ENCODE results near the gene KDM4C. TPM values are rescaled to one million over a fixed set of nuclear protein-coding genes. Genes with fewer than 3 reads are reported as not detected.

KDM4C gene
- total RNA-seq, 2 experiments from 2014 or later = 60.1 to 61.3 TPM

DNA sequence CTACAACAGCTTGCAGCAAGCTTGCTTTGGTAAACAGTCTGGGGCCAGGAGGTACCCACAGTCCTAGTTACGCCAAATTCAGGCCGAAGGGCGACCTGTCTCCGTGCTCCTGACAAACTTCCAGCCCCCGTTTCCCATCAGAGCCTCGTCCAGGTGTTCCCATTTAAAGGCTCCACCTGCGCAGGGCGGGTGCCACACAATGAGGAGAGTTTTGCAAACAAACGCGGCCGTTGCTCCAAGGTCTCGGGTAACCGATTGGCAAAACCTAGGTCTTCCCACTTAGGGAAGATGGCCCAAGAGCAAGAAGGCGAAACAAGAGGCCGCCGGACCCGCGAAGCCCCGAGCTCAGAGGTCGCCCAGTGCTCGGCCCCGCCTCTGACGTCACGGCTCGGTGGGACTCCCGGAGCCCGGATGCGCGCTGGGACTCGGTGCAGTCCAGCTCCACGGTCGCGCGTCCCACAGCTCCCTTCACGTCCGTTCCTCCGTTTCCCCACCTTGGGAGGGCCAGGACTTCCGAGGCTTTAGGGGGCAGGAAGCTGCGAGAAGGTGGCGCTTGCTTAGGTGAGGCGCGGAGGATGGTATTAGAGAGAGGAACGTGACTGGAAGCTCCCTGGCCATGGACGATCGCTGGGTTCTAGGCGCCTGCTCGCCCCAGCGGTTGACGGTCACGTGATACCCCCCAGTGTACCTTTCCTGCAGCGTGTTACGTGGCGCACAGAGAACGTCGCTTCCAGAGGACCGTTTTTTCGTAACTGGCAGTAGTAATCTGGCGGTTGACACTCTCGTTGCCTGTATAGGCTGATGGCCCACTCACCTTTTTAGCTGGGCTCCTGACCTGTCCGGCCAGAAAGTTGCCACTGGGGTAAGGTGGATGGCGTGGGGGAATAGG lies 41.8 kb upstream of the KDM4C start:
- peak overlapping the region; percentile 72 for H3K4me3 ChIP-seq (ENCODE audit: low read length)
- peaks cover 17% of the 10 kb centered on the region for H3K4me1 ChIP-seq (ENCODE audit: insufficient read depth, low read length)
- Mint-ChIP-seq H3K36me3 (ENCODE audit: low read depth) (no peaks in the 10 kb centered on the region), H3K9me3 (no peaks in the 10 kb centered on the region), H3K4me1 (ENCODE audit: low read depth) (peaks cover 6% of the 10 kb centered on the region), H3K4me3 (peak overlapping the region; percentile 92), H3K27me3 (no peaks in the 10 kb centered on the region), H3K27ac (peak overlapping the region; percentile 87)
- DNase-seq = peak; percentile 40 to 83 (median 56)
- no peaks in the 10 kb centered on the region for H3K27me3 ChIP-seq (ENCODE audit: control insufficient read depth in 1 of 2, insufficient read depth in 2 of 2, low read length in 2 of 2)
- POLR2A ChIA-PET = interaction anchor here (0.9 to 3.7 kb wide), 7 partner anchors 10 to 708 kb away, joined by 4 to 108 read pairs (median 12); partner anchors contain the start of genes KDM4C and UHRF2
- H3K9me3 ChIP-seq (ENCODE audit: control insufficient read depth in 1 of 2, insufficient read depth in 1 of 2, low read length in 2 of 2) = peaks cover 0 to 7% of the 10 kb centered on the region in 2 experiments
- TF ChIP-seq, protein P1, sequence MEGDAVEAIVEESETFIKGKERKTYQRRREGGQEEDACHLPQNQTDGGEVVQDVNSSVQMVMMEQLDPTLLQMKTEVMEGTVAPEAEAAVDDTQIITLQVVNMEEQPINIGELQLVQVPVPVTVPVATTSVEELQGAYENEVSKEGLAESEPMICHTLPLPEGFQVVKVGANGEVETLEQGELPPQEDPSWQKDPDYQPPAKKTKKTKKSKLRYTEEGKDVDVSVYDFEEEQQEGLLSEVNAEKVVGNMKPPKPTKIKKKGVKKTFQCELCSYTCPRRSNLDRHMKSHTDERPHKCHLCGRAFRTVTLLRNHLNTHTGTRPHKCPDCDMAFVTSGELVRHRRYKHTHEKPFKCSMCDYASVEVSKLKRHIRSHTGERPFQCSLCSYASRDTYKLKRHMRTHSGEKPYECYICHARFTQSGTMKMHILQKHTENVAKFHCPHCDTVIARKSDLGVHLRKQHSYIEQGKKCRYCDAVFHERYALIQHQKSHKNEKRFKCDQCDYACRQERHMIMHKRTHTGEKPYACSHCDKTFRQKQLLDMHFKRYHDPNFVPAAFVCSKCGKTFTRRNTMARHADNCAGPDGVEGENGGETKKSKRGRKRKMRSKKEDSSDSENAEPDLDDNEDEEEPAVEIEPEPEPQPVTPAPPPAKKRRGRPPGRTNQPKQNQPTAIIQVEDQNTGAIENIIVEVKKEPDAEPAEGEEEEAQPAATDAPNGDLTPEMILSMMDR (IDR thresholded peaks at IDR 0.05) = no peak
- CTCF ChIA-PET = no interaction called here
- intact Hi-C loops (cut with DNase I, micrococcal nuclease) = loop anchor here (2.0 to 5.0 kb wide), 2 partner anchors 41 kb away; partner anchors contain the start of gene KDM4C (in 2 of the 2)
- peak overlapping the region in 1 of 2 donors; percentile 50 for H3K27ac ChIP-seq (ENCODE audit: low read depth in 1 of 2, low read length in 2 of 2)
- H3K36me3 ChIP-seq (ENCODE audit: insufficient read depth, low read length) = no peaks in the 10 kb centered on the region
- peak; percentile 88 for ATAC-seq (ENCODE audit: poor library complexity)

DNA sequence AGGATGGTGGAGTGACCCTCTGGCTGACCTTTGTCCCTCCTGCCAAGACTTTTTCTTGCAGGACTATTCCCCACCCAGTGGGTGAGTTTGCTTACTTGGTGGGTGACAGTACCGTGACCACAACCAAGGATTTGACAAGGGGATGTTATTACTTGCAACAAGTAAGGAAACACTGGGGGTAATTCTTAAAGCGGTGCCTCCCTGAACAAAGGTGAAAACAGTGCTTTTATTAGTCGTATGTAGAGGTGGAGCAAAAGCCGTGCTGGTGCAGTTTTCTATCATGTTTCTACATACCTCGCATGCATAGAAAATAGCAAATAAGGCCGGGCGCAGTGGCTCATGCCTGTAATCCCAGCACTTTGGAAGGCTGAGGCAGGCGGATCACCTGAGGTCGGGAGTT lies 41.0 kb upstream of the KDM4C start:
- DNase-seq (peak in 1 of 14 experiments; percentile 5), ATAC-seq (ENCODE audit: poor library complexity) (no peak)
- Mint-ChIP-seq H3K4me1 (ENCODE audit: low read depth) (peaks cover 6% of the 10 kb centered on the region), H3K9me3 (no peaks in the 10 kb centered on the region), H3K36me3 (ENCODE audit: low read depth) (no peaks in the 10 kb centered on the region), H3K27ac (peak overlapping the region; percentile 87), H3K27me3 (no peaks in the 10 kb centered on the region), H3K4me3 (peak overlapping the region; percentile 92)
- TF ChIP-seq, protein P1 (IDR thresholded peaks at IDR 0.05) = no peak
- ChIA-PET CTCF (interaction anchor here (0.7 kb wide), 1 partner anchor 289 kb away, joined by 3 read pairs; no protein-coding TSS in a partner anchor), POLR2A (interaction anchor here (1.6 to 3.7 kb wide), 5 partner anchors 11 to 41 kb away, joined by 9 to 108 read pairs (median 19); partner anchors contain the start of gene KDM4C)
- H3K4me3 ChIP-seq (ENCODE audit: low read length) = peak overlapping the region; percentile 72
- peak overlapping the region in 1 of 2 donors; percentile 50 for H3K27ac ChIP-seq (ENCODE audit: low read depth in 1 of 2, low read length in 2 of 2)
- peaks cover 0 to 7% of the 10 kb centered on the region in 2 experiments for H3K9me3 ChIP-seq (ENCODE audit: control insufficient read depth in 1 of 2, insufficient read depth in 1 of 2, low read length in 2 of 2)
- no peaks in the 10 kb centered on the region for H3K36me3 ChIP-seq (ENCODE audit: insufficient read depth, low read length)
- intact Hi-C loops (cut with DNase I, micrococcal nuclease) = loop anchor here (2.0 to 5.0 kb wide), 2 partner anchors 40 to 41 kb away; partner anchors contain the start of gene KDM4C (in 2 of the 2)
- H3K27me3 ChIP-seq (ENCODE audit: control insufficient read depth in 1 of 2, insufficient read depth in 2 of 2, low read length in 2 of 2) = no peaks in the 10 kb centered on the region
- H3K4me1 ChIP-seq (ENCODE audit: insufficient read depth, low read length) = peaks cover 17% of the 10 kb centered on the region

DNA sequence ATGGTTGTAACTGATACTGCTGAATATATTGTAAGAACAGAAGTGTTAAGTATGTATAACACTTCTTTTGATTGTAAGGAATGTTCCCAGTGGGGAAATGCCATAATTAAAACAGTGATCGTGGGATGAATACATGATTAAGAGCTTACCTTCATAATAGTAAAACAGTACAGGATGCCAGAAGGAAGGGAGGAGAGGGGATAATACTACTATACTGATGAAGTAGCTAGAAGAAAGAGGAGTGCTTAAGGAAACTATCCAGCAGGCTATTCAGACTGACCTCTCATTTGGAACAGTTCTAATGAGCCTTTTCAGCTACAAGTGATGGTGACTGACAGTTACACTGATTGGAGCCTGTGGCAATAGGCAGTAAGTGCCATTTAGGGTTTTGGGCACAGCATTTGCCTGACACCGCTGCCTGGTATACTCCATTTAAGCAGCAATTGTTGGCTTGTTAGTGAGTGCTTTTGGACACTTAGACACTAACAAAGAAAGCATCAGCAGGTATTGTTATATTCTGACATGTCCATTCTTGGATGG lies 33.8 kb upstream of the KDM4C start:
- no peaks in the 10 kb centered on the region for H3K9me3 ChIP-seq (ENCODE audit: control insufficient read depth in 1 of 2, insufficient read depth in 1 of 2, low read length in 2 of 2)
- H3K27ac Mint-ChIP-seq = no peak overlapping the region
- TF ChIP-seq, protein P1 (IDR thresholded peaks at IDR 0.05) = no peak
- no peak for DNase-seq
- ChIA-PET POLR2A (no interaction called here), CTCF (no interaction called here)
- no peak overlapping the region for H3K4me3 ChIP-seq (ENCODE audit: low read length)
- H3K27me3 Mint-ChIP-seq = no peaks in the 10 kb centered on the region
- ATAC-seq (ENCODE audit: poor library complexity) = no peak
- H3K4me1 Mint-ChIP-seq (ENCODE audit: low read depth) = no peaks in the 10 kb centered on the region
- H3K27ac ChIP-seq (ENCODE audit: low read depth in 1 of 2, low read length in 2 of 2) = no peak overlapping the region
- intact Hi-C loops (cut with DNase I, micrococcal nuclease) = no loop called here
- no peaks in the 10 kb centered on the region for H3K27me3 ChIP-seq (ENCODE audit: control insufficient read depth in 1 of 2, insufficient read depth in 2 of 2, low read length in 2 of 2)
- H3K9me3 Mint-ChIP-seq = no peaks in the 10 kb centered on the region
- no peak overlapping the region for H3K4me3 Mint-ChIP-seq
- no peaks in the 10 kb centered on the region for H3K36me3 Mint-ChIP-seq (ENCODE audit: low read depth)
- H3K4me1 ChIP-seq (ENCODE audit: insufficient read depth, low read length) = no peaks in the 10 kb centered on the region
- no peaks in the 10 kb centered on the region for H3K36me3 ChIP-seq (ENCODE audit: insufficient read depth, low read length)
